Measurements from ENCODE around the gene CCNK. TPM values are rescaled to one million over a fixed set of nuclear protein-coding genes. Genes with fewer than 3 reads are reported as not detected.

Gene CCNK
- total RNA-seq, 1 donor from 2014 or later: 62.3 TPM

GRCh38 chr14:99535908-99536778 lies 54.9 kb downstream of the CCNK start:
- peaks cover 54% of the 10 kb centered on the region for H3K4me1 Mint-ChIP-seq (ENCODE audit: low read depth)
- H3K4me3 Mint-ChIP-seq (ENCODE audit: unreplicated experiment): no peak overlapping the region
- no peak for DNase-seq (ENCODE audit: low spot score)
- H3K27ac Mint-ChIP-seq (ENCODE audit: unreplicated experiment): no peak overlapping the region
- no peaks in the 10 kb centered on the region for H3K36me3 Mint-ChIP-seq (ENCODE audit: low read depth)
- no peaks in the 10 kb centered on the region for H3K27me3 Mint-ChIP-seq (ENCODE audit: low read depth)
- no peaks in the 10 kb centered on the region for H3K9me3 Mint-ChIP-seq (ENCODE audit: low read depth)
- no peak for TF ChIP-seq CTCF (IDR thresholded peaks at IDR 0.05)

- no peaks in the 10 kb centered on the region for H3K9me3 Mint-ChIP-seq (ENCODE audit: low read depth)
- H3K36me3 Mint-ChIP-seq (ENCODE audit: low read depth): no peaks in the 10 kb centered on the region
- H3K4me1 Mint-ChIP-seq (ENCODE audit: low read depth): peaks cover 41% of the 10 kb centered on the region
- TF ChIP-seq CTCF (IDR thresholded peaks at IDR 0.05): no peak
- DNase-seq (ENCODE audit: low spot score): no peak
- no peak overlapping the region for H3K4me3 Mint-ChIP-seq (ENCODE audit: unreplicated experiment)
- no peaks in the 10 kb centered on the region for H3K27me3 Mint-ChIP-seq (ENCODE audit: low read depth)
- H3K27ac Mint-ChIP-seq (ENCODE audit: unreplicated experiment): peak overlapping the region; percentile 80
Observed at GRCh38 chr14:99537399-99537798, 56.2 kb downstream of the CCNK start.

GRCh38 chr14:99538275-99538674 lies 57.1 kb downstream of the CCNK start:
- Mint-ChIP-seq H3K4me1 (ENCODE audit: low read depth) (peaks cover 41% of the 10 kb centered on the region), H3K4me3 (ENCODE audit: unreplicated experiment) (peak overlapping the region; percentile 28), H3K9me3 (ENCODE audit: low read depth) (no peaks in the 10 kb centered on the region), H3K27me3 (ENCODE audit: low read depth) (no peaks in the 10 kb centered on the region), H3K27ac (ENCODE audit: unreplicated experiment) (peak overlapping the region; percentile 83), H3K36me3 (ENCODE audit: low read depth) (no peaks in the 10 kb centered on the region)
- DNase-seq (ENCODE audit: low spot score): no peak
- peak; percentile 58 for TF ChIP-seq CTCF (IDR thresholded peaks at IDR 0.05)

GRCh38 chr14:99538733-99539132 lies 57.5 kb downstream of the CCNK start:
- Mint-ChIP-seq H3K4me3 (ENCODE audit: unreplicated experiment) (no peak overlapping the region), H3K9me3 (ENCODE audit: low read depth) (no peaks in the 10 kb centered on the region), H3K4me1 (ENCODE audit: low read depth) (peaks cover 41% of the 10 kb centered on the region), H3K27ac (ENCODE audit: unreplicated experiment) (no peak overlapping the region), H3K36me3 (ENCODE audit: low read depth) (no peaks in the 10 kb centered on the region), H3K27me3 (ENCODE audit: low read depth) (no peaks in the 10 kb centered on the region)
- no peak for DNase-seq (ENCODE audit: low spot score)
- no peak for TF ChIP-seq CTCF (IDR thresholded peaks at IDR 0.05)

GRCh38 chr14:99539491-99539890 lies 58.3 kb downstream of the CCNK start:
- peaks cover 36% of the 10 kb centered on the region for H3K4me1 Mint-ChIP-seq (ENCODE audit: low read depth)

More at GRCh38 chr14:99539491-99539890, 58.3 kb downstream of the CCNK start:
- no peak for DNase-seq (ENCODE audit: low spot score)
- no peak overlapping the region for H3K27ac Mint-ChIP-seq (ENCODE audit: unreplicated experiment)
- no peaks in the 10 kb centered on the region for H3K9me3 Mint-ChIP-seq (ENCODE audit: low read depth)
- no peaks in the 10 kb centered on the region for H3K36me3 Mint-ChIP-seq (ENCODE audit: low read depth)
- H3K27me3 Mint-ChIP-seq (ENCODE audit: low read depth): no peaks in the 10 kb centered on the region
- no peak overlapping the region for H3K4me3 Mint-ChIP-seq (ENCODE audit: unreplicated experiment)
- TF ChIP-seq CTCF (IDR thresholded peaks at IDR 0.05): no peak

Measured in chondrocyte (in vitro differentiated cells).